NCI-H748 treated with DMSO at 0.1 percent for 48 hours (cell line): ENCODE data around the gene PHF10.

Experiments
- DNase-seq: peaks from one replicate; lab custom pipeline; 2025; lab: John Stamatoyannopoulos, UW

PHF10 gene

GRCh38 chr6:169677096-169677495 is 47.2 kb downstream of the PHF10 start:
- DNase-seq, result no peak

DNA sequence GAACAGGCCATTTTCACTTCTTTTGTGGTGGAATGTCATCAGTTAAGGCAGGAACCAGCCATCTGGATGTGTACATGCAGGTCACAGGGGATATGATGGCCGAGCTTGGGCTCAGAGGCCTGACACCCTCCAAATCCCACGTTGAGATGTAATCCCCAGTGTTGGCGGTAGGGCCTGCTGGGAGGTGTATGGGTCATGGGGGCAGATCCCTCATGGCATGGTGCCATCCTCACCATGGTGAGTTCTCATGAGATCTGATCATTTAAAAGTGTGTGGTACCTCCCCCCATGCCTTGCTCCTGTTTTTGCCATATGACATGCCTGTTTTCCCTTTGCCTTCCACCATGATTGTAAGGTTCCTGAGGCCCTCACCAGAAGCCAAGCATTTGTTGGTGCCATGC is 49.3 kb downstream of the PHF10 start:
- DNase-seq, result no peak

GRCh38 chr6:169671563-169671962 is 52.7 kb downstream of the PHF10 start:
- DNase-seq, result no peak

- no peak for DNase-seq
These were observed 54.4 kb downstream of the PHF10 start for GRCh38 chr6:169669889-169670288.

GRCh38 chr6:169669147-169669546 is 55.2 kb downstream of the PHF10 start:
- DNase-seq, result no peak

DNA sequence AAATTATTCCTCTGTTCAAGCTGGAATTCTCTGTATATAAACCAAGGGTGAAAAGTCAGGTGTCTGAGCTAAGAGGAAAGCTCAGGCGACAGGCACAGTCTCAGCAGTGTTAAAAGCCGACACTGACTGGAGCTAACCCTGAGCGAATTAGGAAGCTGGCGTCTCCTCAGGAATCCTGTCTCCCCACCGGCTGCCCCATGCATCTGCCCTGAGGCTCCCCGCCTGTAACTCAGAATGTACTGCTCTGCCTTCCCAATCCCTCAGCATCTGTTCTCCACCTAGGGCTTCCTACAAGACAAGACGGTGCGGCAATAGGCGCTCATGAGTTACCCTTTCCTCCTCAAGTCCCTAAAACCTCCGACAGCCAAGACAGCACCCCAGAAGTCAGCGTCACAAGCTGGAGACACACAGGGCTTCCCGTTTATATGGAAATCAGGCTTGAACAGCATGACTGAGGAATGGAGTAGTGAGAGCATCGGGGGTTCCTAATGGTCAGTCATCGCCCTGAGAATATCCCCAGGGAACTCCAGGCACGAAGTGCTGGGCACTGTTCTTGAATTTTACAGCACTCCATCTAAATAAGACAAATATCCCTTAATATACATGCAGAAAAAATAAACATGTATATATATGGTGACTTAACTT is 56.0 kb downstream of the PHF10 start:
- DNase-seq, result no peak

DNA sequence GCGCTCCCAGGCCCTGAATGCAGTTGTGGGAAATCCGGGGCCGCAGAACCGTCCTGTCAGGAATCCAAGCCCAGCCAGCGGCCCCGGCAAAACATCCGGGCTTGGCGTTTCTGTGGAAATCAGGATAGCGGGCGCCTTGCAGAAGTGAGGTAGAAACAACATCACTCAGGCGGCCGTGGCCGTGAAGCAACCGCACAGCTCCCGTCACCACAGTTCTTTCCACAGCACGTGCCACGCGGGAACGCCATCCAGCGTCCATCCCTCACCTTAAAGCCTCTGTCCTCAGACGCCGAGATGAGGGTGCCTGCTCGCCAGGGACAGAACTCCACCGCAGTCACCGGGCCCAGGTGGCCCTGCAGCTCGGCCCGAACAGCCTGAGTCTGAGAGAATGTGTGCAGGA is 56.6 kb downstream of the PHF10 start:
- no peak for DNase-seq

DNA sequence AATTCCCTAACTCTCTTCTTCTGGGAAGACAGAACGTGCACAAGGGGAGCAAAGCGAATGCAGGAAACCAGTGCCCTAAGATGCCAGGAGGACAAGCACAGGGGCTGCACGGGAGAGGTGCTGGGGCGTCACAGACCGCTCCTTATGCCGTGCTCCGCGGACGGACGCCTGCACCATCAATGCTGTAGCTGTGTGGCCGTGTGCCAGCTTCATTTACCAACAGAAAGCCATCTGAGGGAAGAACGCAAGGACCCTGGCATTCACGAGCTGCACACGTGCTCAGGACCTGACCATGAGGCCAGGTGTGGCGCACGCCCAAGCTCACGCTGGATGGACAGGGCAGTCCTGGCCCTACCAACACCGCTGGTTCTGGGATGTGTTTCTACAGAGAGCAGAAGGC is 57.9 kb downstream of the PHF10 start:
- DNase-seq, result no peak

- no peak for DNase-seq
These were observed 59.0 kb downstream of the PHF10 start for GRCh38 chr6:169665289-169665688.

- no peak for DNase-seq
These were observed 60.1 kb downstream of the PHF10 start for GRCh38 chr6:169664227-169664626.

GRCh38 chr6:169663468-169663867 is 60.8 kb downstream of the PHF10 start:
- no peak for DNase-seq

DNA sequence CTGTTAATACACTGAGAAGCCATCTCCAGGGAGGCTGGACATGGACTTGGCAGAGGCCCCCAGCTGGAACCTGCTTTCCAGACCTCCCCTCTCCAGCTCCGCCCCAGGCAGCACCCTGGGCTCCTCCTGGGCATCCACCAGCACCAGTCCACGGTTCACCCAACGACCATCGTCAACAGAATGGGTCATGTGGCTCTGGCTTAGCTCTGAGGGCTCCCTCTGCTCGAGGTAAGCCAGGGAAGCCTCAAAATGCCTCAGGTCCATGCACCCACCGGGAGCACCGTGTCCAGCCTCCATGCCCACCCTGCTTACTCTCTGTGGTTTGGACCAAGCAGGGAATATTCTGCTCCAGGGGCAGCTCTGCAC is 62.9 kb downstream of the PHF10 start:
- no peak for DNase-seq

DNA sequence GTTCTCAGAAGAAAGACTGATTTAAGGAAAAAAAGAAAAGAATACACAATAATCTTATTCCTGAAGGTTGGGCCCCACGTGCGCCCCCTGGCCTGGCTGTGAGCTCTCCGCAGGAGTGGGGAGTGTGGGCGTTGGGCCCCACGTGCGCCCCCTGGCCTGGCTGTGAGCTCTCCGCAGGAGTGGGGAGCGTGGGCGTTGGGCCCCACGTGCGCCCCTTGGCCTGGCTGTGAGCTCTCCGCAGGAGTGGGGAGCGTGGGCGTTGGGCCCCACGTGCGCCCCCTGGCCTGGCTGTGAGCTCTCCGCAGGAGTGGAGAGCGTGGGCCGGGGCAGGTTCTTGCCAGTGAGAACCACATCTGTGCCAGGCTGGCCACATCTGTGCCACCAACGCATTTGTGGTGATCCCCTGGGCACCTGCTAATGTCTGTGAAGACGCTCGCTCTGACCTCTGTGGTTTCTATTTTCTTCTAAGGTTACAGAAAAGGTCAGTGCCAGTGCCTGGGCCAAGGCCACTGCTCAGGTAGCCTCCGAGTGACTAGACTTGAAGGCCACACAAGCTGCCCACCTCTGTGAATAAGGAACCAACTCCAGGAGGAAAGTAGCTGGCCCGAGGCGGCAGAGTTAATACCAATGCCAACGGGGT is 63.4 kb downstream of the PHF10 start:
- DNase-seq, result no peak

DNA sequence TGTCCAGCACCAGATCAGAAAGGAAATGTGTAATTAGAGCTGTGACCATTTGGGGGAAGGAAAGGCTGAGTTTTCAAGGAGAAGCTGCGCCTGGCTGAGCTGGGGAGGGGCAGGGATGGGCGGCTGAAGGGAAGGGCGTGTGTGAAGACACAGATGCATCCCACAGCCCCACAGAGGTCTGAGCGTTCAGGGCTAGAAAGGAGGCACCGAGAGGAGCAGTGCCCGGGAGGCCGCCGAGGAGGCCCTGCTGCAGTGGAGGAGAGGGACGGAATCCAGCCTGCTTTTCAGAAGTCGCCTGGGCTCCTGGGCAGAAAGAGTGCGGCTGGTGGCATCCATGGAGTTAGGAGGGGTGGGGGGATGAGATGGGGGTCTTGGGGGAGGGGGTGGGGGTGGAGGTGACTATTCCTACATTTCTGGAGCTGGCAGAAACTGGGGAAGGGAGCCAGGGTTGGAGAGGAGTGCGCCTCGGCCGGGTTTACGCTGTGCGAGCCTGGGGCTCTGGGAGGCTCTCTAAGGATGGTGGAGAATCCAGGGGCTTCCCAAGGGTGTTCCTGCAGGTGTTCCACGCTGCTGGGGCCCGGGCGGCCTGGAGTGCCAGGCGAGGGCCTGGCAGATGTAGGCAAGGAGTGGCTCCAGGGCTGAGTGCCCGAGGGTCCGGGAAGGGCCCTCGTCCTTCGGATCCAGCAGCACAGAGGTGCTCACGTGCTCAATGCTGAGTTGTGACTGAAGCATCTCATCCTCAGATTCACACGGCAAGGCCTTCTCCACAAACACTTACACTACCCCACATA is 64.3 kb downstream of the PHF10 start:
- no peak for DNase-seq

DNA sequence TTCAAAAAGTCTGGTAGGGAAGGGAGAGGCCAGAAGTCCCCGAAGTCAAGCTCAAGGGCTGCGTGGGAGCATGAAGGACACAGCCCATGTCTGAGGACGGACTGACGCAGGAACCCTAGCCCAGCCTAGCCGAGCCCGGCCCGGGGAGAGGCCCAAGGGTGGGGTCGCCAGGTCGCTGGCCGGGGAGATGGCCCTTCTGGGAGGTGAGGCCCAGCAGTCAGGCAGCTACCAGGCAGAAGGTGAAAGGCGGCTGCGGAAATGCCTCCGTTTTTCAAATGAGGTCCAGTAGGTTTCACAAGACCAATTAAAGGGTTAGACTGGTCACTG is 67.1 kb downstream of the PHF10 start:
- no peak for DNase-seq

DNA sequence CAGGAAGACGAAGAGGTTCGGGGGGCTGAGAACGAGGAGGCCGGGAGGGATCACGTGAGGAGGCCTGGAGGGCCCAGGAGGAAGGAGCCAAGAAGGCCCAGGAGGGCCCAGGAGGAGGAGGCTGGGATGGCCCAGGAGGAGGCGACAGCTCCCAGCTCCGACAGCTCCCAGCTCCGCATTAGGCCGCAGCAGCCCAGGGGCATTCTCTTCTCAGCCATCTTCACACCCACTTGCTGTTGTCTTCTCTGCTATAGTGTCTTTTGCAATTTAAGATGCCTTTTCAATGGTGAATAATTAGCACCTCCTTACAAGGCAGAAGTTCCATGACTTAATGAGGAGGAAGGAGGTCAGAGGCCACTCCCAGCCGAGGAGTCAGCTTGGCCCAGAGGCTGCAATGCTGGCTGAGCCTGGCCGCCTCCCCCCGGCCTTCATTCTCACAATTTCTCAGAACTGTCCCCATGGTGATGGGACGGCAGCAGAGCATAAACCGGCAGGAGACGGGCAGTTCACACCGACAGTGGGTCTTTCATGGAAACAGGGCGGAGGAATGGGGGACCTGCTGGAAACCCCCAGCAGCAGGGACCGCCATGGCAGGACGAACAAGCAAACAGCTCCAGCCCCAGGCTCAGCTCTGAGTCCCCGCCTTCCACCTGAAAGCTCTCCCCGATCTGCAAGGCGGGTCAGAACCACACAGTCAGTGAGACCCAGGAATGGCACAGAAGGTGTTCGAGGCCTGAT is 67.6 kb downstream of the PHF10 start:
- no peak for DNase-seq

- DNase-seq, result peak; percentile 50
These were observed 69.5 kb downstream of the PHF10 start for GRCh38 chr6:169654598-169655391.
